Measurements from ENCODE around the gene MCTP1.

DNA sequence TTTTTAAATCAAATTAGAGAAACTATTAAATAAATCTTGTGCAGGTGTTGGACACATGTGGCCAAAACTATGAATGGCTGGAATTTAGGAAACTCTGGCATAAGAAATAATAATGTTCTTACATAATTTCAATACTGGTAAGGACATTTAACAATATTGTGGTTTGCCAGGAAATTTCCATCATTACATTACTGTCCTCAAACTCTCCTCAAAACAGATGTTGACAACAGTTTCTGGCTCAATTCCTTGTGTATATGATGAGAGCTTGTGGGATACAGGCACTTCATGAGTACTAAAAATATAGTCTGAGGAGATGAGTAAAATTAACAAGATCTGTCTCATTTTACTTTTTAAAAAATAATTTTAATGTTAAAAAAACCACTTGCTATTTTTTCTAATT, 27.9 kb downstream of the MCTP1 start:
- TF ChIP-seq, protein P1, sequence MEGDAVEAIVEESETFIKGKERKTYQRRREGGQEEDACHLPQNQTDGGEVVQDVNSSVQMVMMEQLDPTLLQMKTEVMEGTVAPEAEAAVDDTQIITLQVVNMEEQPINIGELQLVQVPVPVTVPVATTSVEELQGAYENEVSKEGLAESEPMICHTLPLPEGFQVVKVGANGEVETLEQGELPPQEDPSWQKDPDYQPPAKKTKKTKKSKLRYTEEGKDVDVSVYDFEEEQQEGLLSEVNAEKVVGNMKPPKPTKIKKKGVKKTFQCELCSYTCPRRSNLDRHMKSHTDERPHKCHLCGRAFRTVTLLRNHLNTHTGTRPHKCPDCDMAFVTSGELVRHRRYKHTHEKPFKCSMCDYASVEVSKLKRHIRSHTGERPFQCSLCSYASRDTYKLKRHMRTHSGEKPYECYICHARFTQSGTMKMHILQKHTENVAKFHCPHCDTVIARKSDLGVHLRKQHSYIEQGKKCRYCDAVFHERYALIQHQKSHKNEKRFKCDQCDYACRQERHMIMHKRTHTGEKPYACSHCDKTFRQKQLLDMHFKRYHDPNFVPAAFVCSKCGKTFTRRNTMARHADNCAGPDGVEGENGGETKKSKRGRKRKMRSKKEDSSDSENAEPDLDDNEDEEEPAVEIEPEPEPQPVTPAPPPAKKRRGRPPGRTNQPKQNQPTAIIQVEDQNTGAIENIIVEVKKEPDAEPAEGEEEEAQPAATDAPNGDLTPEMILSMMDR (IDR thresholded peaks at IDR 0.05), result no peak
- TF ChIP-seq POLR2A (IDR thresholded peaks at IDR 0.05) (no peak), POLR2AphosphoS5 (IDR thresholded peaks at IDR 0.05) (no peak)
